Measurements from ENCODE around the gene SPO11. TPM values are rescaled to one million over a fixed set of nuclear protein-coding genes. Genes with fewer than 3 reads are reported as not detected.
A peak's percentile ranks its signal among the peaks of the same experiment; 100 is the strongest.

Gene SPO11
- total and polyA plus RNA-seq, 2 of the 13 experiments (the other 11 are each of a cell fraction or from before 2014, with no cell fraction given) = not detected

GRCh38 chr20:57351042-57351783 lies 21.6 kb downstream of the SPO11 start, which contains the start of gene RAE1 (continued):
- no peak for TF ChIP-seq HMGA1 (CRISPR knock-in tag; conservative IDR thresholded peaks at IDR 0.05)
- no peak for TF ChIP-seq GATA4 (IDR thresholded peaks at IDR 0.05; ENCODE audit: borderline replicate concordance, low read depth)
- TF ChIP-seq, protein P1, sequence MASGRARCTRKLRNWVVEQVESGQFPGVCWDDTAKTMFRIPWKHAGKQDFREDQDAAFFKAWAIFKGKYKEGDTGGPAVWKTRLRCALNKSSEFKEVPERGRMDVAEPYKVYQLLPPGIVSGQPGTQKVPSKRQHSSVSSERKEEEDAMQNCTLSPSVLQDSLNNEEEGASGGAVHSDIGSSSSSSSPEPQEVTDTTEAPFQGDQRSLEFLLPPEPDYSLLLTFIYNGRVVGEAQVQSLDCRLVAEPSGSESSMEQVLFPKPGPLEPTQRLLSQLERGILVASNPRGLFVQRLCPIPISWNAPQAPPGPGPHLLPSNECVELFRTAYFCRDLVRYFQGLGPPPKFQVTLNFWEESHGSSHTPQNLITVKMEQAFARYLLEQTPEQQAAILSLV (CRISPR knock-in tag; IDR thresholded peaks at IDR 0.05; ENCODE audit: borderline replicate concordance) = peak; percentile 61; the same call in 1 of the 2 replicates
- peak; percentile 77 for TF ChIP-seq KAT7 (CRISPR knock-in tag; IDR thresholded peaks at IDR 0.05; ENCODE audit: borderline replicate concordance)
- peak; percentile 93; the same call in 1 of the 2 replicates for TF ChIP-seq ZNF788 (CRISPR knock-in tag; IDR thresholded peaks at IDR 0.05; ENCODE audit: borderline replicate concordance)
- TF ChIP-seq, protein P2, sequence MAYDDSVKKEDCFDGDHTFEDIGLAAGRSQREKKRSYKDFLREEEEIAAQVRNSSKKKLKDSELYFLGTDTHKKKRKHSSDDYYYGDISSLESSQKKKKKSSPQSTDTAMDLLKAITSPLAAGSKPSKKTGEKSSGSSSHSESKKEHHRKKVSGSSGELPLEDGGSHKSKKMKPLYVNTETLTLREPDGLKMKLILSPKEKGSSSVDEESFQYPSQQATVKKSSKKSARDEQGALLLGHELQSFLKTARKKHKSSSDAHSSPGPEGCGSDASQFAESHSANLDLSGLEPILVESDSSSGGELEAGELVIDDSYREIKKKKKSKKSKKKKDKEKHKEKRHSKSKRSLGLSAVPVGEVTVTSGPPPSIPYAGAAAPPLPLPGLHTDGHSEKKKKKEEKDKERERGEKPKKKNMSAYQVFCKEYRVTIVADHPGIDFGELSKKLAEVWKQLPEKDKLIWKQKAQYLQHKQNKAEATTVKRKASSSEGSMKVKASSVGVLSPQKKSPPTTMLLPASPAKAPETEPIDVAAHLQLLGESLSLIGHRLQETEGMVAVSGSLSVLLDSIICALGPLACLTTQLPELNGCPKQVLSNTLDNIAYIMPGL (CRISPR knock-in tag; IDR thresholded peaks at IDR 0.05; ENCODE audit: borderline replicate concordance in 1 of 2, low read depth in 1 of 2) = peak; percentile 83 to 95; a peak in 3 of 4 replicates
- TF ChIP-seq DBP (CRISPR knock-in tag; IDR thresholded peaks at IDR 0.05; ENCODE audit: not compliant biosample characterization) = no peak
- TF ChIP-seq ZSCAN25 (CRISPR knock-in tag; IDR thresholded peaks at IDR 0.05) = no peak; the same call in 1 of the 2 replicates
- TF ChIP-seq SMAD1 (CRISPR knock-in tag; IDR thresholded peaks at IDR 0.05; ENCODE audit: borderline replicate concordance, low read depth) = peak; percentile 94; the same call in 1 of the 2 replicates
- no peak for TF ChIP-seq TBX3 (IDR thresholded peaks at IDR 0.05; ENCODE audit: borderline replicate concordance)
- peak; percentile 97 for TF ChIP-seq GABPB1 (CRISPR knock-in tag; IDR thresholded peaks at IDR 0.05)
- TF ChIP-seq, protein P3, sequence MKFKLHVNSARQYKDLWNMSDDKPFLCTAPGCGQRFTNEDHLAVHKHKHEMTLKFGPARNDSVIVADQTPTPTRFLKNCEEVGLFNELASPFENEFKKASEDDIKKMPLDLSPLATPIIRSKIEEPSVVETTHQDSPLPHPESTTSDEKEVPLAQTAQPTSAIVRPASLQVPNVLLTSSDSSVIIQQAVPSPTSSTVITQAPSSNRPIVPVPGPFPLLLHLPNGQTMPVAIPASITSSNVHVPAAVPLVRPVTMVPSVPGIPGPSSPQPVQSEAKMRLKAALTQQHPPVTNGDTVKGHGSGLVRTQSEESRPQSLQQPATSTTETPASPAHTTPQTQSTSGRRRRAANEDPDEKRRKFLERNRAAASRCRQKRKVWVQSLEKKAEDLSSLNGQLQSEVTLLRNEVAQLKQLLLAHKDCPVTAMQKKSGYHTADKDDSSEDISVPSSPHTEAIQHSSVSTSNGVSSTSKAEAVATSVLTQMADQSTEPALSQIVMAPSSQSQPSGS (CRISPR knock-in tag; IDR thresholded peaks at IDR 0.05) = peak; percentile 65; the same call in 1 of the 2 replicates
- TF ChIP-seq ADNP (CRISPR knock-in tag; IDR thresholded peaks at IDR 0.05) = no peak
- TF ChIP-seq BRF2 (CRISPR knock-in tag; IDR thresholded peaks at IDR 0.05) = peak; percentile 80; the same call in 1 of the 2 replicates
- no peak for TF ChIP-seq SCMH1 (CRISPR knock-in tag; IDR thresholded peaks at IDR 0.05; ENCODE audit: borderline replicate concordance)
- no peak for TF ChIP-seq RFX5 (IDR thresholded peaks at IDR 0.05; ENCODE audit: low read depth, low read length)
- no peak for TF ChIP-seq TCF7L2 (IDR thresholded peaks at IDR 0.05; ENCODE audit: low read depth, low read length)
- TF ChIP-seq NR2F2 (IDR thresholded peaks at IDR 0.05; ENCODE audit: borderline replicate concordance, low read depth) = no peak; the same call in 1 of the 2 replicates
- no peak for TF ChIP-seq SP1 (IDR thresholded peaks at IDR 0.05)
- TF ChIP-seq SP1 (CRISPR knock-in tag; IDR thresholded peaks at IDR 0.05) = no peak; the same call in 1 of the 2 replicates
- peak; percentile 89 for TF ChIP-seq YEATS2 (CRISPR knock-in tag; IDR thresholded peaks at IDR 0.05; ENCODE audit: borderline replicate concordance)
- TF ChIP-seq, protein P4, sequence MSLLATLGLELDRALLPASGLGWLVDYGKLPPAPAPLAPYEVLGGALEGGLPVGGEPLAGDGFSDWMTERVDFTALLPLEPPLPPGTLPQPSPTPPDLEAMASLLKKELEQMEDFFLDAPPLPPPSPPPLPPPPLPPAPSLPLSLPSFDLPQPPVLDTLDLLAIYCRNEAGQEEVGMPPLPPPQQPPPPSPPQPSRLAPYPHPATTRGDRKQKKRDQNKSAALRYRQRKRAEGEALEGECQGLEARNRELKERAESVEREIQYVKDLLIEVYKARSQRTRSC (CRISPR knock-in tag; IDR thresholded peaks at IDR 0.05; ENCODE audit: low read depth) = peak; percentile 91; the same call in 1 of the 2 replicates
